ENCODE measurements around the gene DHCR24. TPM values are rescaled to one million over a fixed set of nuclear protein-coding genes. Genes with fewer than 3 reads are reported as not detected.
"Not testable (repeated sequence)": the region's sequence is repeated elsewhere in the genome, so short reads cannot be mapped to it uniquely, and the experiment has no call there.

DHCR24 gene
- total and polyA plus RNA-seq, 5 donors = 10.7 to 28.7 (median 17.5) TPM

- Histone ChIP-seq H3K4me1 (ENCODE audit: control insufficient read depth, insufficient read depth, low read length) (peaks cover 5% of the 10 kb centered on the region), H3K27ac (ENCODE audit: low read length) (peak overlapping the region; percentile 49), H3K27me3 (ENCODE audit: control insufficient read depth, insufficient read depth) (no peaks in the 10 kb centered on the region), H3K9me3 (ENCODE audit: control insufficient read depth, low read length) (no peaks in the 10 kb centered on the region), H3K4me3 (ENCODE audit: low read length) (no peak overlapping the region)
- ATAC-seq (no peak), DNase-seq (no peak)
- intact Hi-C loops (cut with DNase I) = no loop called here
- WGBS = 77% methylated on average over 4 of the region's 4 CpGs
These were observed 35.2 kb upstream of the DHCR24 start for GRCh38 chr1:54922040-54922761.

GRCh38 chr1:54919367-54920359 is 32.7 kb upstream of the DHCR24 start:
- DNase-seq (no peak), ATAC-seq (peak; percentile 29 to 69)
- H3K27me3 ChIP-seq (ENCODE audit: control insufficient read depth, insufficient read depth) = no peaks in the 10 kb centered on the region
- WGBS = 81% methylated on average over 6 of the region's 6 CpGs
- H3K9me3 ChIP-seq (ENCODE audit: control insufficient read depth, low read length) = no peaks in the 10 kb centered on the region
- H3K27ac ChIP-seq (ENCODE audit: low read length) = peak overlapping the region; percentile 71
- no peak overlapping the region for H3K4me3 ChIP-seq (ENCODE audit: low read length)
- intact Hi-C loops (cut with DNase I) = no loop called here
- peaks cover 1% of the 10 kb centered on the region for H3K4me1 ChIP-seq (ENCODE audit: control insufficient read depth, insufficient read depth, low read length)

- H3K4me3 ChIP-seq (ENCODE audit: low read length); H3K27me3 ChIP-seq (ENCODE audit: control insufficient read depth, insufficient read depth); ATAC-seq; H3K9me3 ChIP-seq (ENCODE audit: control insufficient read depth, low read length); intact Hi-C loops (cut with DNase I); H3K27ac ChIP-seq (ENCODE audit: low read length); H3K4me1 ChIP-seq (ENCODE audit: control insufficient read depth, insufficient read depth, low read length); DNase-seq: not testable (repeated sequence)
- 89% methylated on average over 14 of the region's 14 CpGs for WGBS
These were observed 24.1 kb upstream of the DHCR24 start for GRCh38 chr1:54911076-54911475.

GRCh38 chr1:54906586-54906985 is 19.6 kb upstream of the DHCR24 start:
- ATAC-seq = no peak
- WGBS = 84% methylated on average over 6 of the region's 6 CpGs
- no peaks in the 10 kb centered on the region for H3K27me3 ChIP-seq (ENCODE audit: control insufficient read depth, insufficient read depth)
- no peaks in the 10 kb centered on the region for H3K9me3 ChIP-seq (ENCODE audit: control insufficient read depth, low read length)
- no peaks in the 10 kb centered on the region for H3K4me1 ChIP-seq (ENCODE audit: control insufficient read depth, insufficient read depth, low read length)
- H3K27ac ChIP-seq (ENCODE audit: low read length) = no peak overlapping the region
- intact Hi-C loops (cut with DNase I) = no loop called here
- DNase-seq = no peak
- H3K4me3 ChIP-seq (ENCODE audit: low read length) = no peak overlapping the region

- Histone ChIP-seq H3K9me3 (ENCODE audit: control insufficient read depth, low read length) (no peaks in the 10 kb centered on the region), H3K27me3 (ENCODE audit: control insufficient read depth, insufficient read depth) (no peaks in the 10 kb centered on the region), H3K27ac (ENCODE audit: low read length) (no peak overlapping the region), H3K4me1 (ENCODE audit: control insufficient read depth, insufficient read depth, low read length) (no peaks in the 10 kb centered on the region), H3K4me3 (ENCODE audit: low read length) (no peak overlapping the region)
- DNase-seq (no peak), ATAC-seq (no peak)
- intact Hi-C loops (cut with DNase I) = no loop called here
- WGBS = 60% methylated on average over 2 of the region's 2 CpGs
These were observed 17.6 kb upstream of the DHCR24 start for GRCh38 chr1:54904476-54905048.

- WGBS = 95% methylated on average over 1 of the region's 1 CpG
- H3K4me3 ChIP-seq (ENCODE audit: low read length) = no peak overlapping the region
- no peaks in the 10 kb centered on the region for H3K9me3 ChIP-seq (ENCODE audit: control insufficient read depth, low read length)
- ATAC-seq = no peak
- H3K27me3 ChIP-seq (ENCODE audit: control insufficient read depth, insufficient read depth) = no peaks in the 10 kb centered on the region
- no peaks in the 10 kb centered on the region for H3K4me1 ChIP-seq (ENCODE audit: control insufficient read depth, insufficient read depth, low read length)
- intact Hi-C loops (cut with DNase I) = no loop called here
- H3K27ac ChIP-seq (ENCODE audit: low read length) = no peak overlapping the region
- DNase-seq = no peak
These were observed 7.3 kb upstream of the DHCR24 start for GRCh38 chr1:54894271-54894670.

- no peak for ATAC-seq
- WGBS = 75% methylated on average over 1 of the region's 1 CpG
- Histone ChIP-seq H3K4me1 (ENCODE audit: control insufficient read depth, insufficient read depth, low read length) (no peaks in the 10 kb centered on the region), H3K27me3 (ENCODE audit: control insufficient read depth, insufficient read depth) (no peaks in the 10 kb centered on the region), H3K27ac (ENCODE audit: low read length) (no peak overlapping the region), H3K9me3 (ENCODE audit: control insufficient read depth, low read length) (no peaks in the 10 kb centered on the region), H3K4me3 (ENCODE audit: low read length) (no peak overlapping the region)
- intact Hi-C loops (cut with DNase I) = no loop called here
- DNase-seq = no peak
These were observed 5.6 kb upstream of the DHCR24 start for GRCh38 chr1:54892586-54892985.

GRCh38 chr1:54889132-54889725 is 2.2 kb upstream of the DHCR24 start:
- no peaks in the 10 kb centered on the region for H3K9me3 ChIP-seq (ENCODE audit: control insufficient read depth, low read length)
- H3K27me3 ChIP-seq (ENCODE audit: control insufficient read depth, insufficient read depth) = no peaks in the 10 kb centered on the region
- no peak for ATAC-seq
- no peak for DNase-seq
- no peak overlapping the region for H3K27ac ChIP-seq (ENCODE audit: low read length)
- H3K4me3 ChIP-seq (ENCODE audit: low read length) = no peak overlapping the region
- 82% methylated on average over 3 of the region's 3 CpGs for WGBS
- H3K4me1 ChIP-seq (ENCODE audit: control insufficient read depth, insufficient read depth, low read length) = peaks cover 9% of the 10 kb centered on the region
- intact Hi-C loops (cut with DNase I) = no loop called here

GRCh38 chr1:54888080-54888733 is 1.2 kb upstream of the DHCR24 start:
- intact Hi-C loops (cut with DNase I) = no loop called here
- no peak for ATAC-seq
- 85% methylated on average over 7 of the region's 7 CpGs for whole genome bisulfite sequencing
- Histone ChIP-seq H3K4me3 (ENCODE audit: low read length) (no peak overlapping the region), H3K4me1 (ENCODE audit: control insufficient read depth, insufficient read depth, low read length) (peaks cover 9% of the 10 kb centered on the region), H3K27me3 (ENCODE audit: control insufficient read depth, insufficient read depth) (no peaks in the 10 kb centered on the region), H3K9me3 (ENCODE audit: control insufficient read depth, low read length) (no peaks in the 10 kb centered on the region), H3K27ac (ENCODE audit: low read length) (no peak overlapping the region)
- no peak for DNase-seq

- WGBS = 34% methylated on average over 8 of the region's 8 CpGs
- intact Hi-C loops (cut with DNase I) = no loop called here
- DNase-seq (peak; percentile 55 to 69 (median 61)), ATAC-seq (peak; percentile 52 to 57)
- Histone ChIP-seq H3K9me3 (ENCODE audit: control insufficient read depth, low read length) (no peaks in the 10 kb centered on the region), H3K27me3 (ENCODE audit: control insufficient read depth, insufficient read depth) (no peaks in the 10 kb centered on the region), H3K4me1 (ENCODE audit: control insufficient read depth, insufficient read depth, low read length) (peaks cover 9% of the 10 kb centered on the region), H3K27ac (ENCODE audit: low read length) (peak overlapping the region; percentile 67), H3K4me3 (ENCODE audit: low read length) (peak overlapping the region; percentile 67)
These were observed 673 bp upstream of the DHCR24 start for GRCh38 chr1:54887665-54888071.

All from right cardiac atrium (tissue), 5 donors.